Cortex of kidney (tissue), 1 donor: ENCODE data around the gene EIF4G3.
"Not testable (repeated sequence)": the region's sequence is repeated elsewhere in the genome, so short reads cannot be mapped to it uniquely, and the experiment has no call there.

Experiments
- DNase-seq: peaks from one replicate; lab custom pipeline; 2025; lab: John Stamatoyannopoulos, UW

Gene EIF4G3

GRCh38 chr1:21153388-21153787 lies 23.3 kb downstream of the EIF4G3 start:
- no peak for DNase-seq

GRCh38 chr1:21152423-21153100 lies 24.1 kb downstream of the EIF4G3 start:
- DNase-seq: no peak

GRCh38 chr1:21149855-21150432 lies 26.8 kb downstream of the EIF4G3 start:
- no peak for DNase-seq

GRCh38 chr1:21149430-21149854 lies 27.3 kb downstream of the EIF4G3 start:
- DNase-seq: no peak

GRCh38 chr1:21143752-21144151 lies 32.9 kb downstream of the EIF4G3 start:
- DNase-seq: no peak

- no peak for DNase-seq
Observed at GRCh38 chr1:21143138-21143537, 33.6 kb downstream of the EIF4G3 start.

- DNase-seq: no peak
Observed at GRCh38 chr1:21141030-21141429, 35.7 kb downstream of the EIF4G3 start.

- no peak for DNase-seq
Observed at GRCh38 chr1:21139601-21140000, 37.1 kb downstream of the EIF4G3 start.

- not testable (repeated sequence) for DNase-seq
Observed at GRCh38 chr1:21136344-21136743, 40.4 kb downstream of the EIF4G3 start.

- DNase-seq: no peak
Observed at GRCh38 chr1:21131200-21131599, 45.5 kb downstream of the EIF4G3 start.

- no peak for DNase-seq
Observed at GRCh38 chr1:21129407-21129806, 47.3 kb downstream of the EIF4G3 start.

- DNase-seq: no peak
Observed at GRCh38 chr1:21126324-21126723, 50.4 kb downstream of the EIF4G3 start.

- DNase-seq: no peak
Observed at GRCh38 chr1:21124846-21125245, 51.9 kb downstream of the EIF4G3 start.

- no peak for DNase-seq
Observed at GRCh38 chr1:21123287-21123948, 53.3 kb downstream of the EIF4G3 start.

GRCh38 chr1:21121764-21122471 lies 54.8 kb downstream of the EIF4G3 start:
- no peak for DNase-seq

GRCh38 chr1:21118167-21118566 lies 58.5 kb downstream of the EIF4G3 start:
- no peak for DNase-seq

GRCh38 chr1:21117597-21118001 lies 59.1 kb downstream of the EIF4G3 start:
- no peak for DNase-seq

GRCh38 chr1:21117159-21117558 lies 59.5 kb downstream of the EIF4G3 start:
- DNase-seq: no peak

- no peak for DNase-seq
Observed at GRCh38 chr1:21115098-21115760, 61.5 kb downstream of the EIF4G3 start.

GRCh38 chr1:21114431-21114830 lies 62.3 kb downstream of the EIF4G3 start:
- no peak for DNase-seq

- DNase-seq: no peak
Observed at GRCh38 chr1:21110163-21110562, 66.5 kb downstream of the EIF4G3 start.

- DNase-seq: no peak
Observed at GRCh38 chr1:21106709-21107108, 70.0 kb downstream of the EIF4G3 start.
